K562 treated with DMSO at 1 percent for 4 hours (cell line): ENCODE data around the gene CLASP2. TPM values are rescaled to one million over a fixed set of nuclear protein-coding genes. Genes with fewer than 3 reads are reported as not detected.

Experiments used
- total RNA-seq: library from RNA; unstranded; fragments of 300-600 nt; gene quantifications from 2 replicates; pipeline ENCODE4 v1.2.3, GENCODE V29; 2022; ENCODE audit not compliant: insufficient read depth

CLASP2 gene
- 12.6 and 15.9 TPM in 2 replicates for total RNA-seq

DNA sequence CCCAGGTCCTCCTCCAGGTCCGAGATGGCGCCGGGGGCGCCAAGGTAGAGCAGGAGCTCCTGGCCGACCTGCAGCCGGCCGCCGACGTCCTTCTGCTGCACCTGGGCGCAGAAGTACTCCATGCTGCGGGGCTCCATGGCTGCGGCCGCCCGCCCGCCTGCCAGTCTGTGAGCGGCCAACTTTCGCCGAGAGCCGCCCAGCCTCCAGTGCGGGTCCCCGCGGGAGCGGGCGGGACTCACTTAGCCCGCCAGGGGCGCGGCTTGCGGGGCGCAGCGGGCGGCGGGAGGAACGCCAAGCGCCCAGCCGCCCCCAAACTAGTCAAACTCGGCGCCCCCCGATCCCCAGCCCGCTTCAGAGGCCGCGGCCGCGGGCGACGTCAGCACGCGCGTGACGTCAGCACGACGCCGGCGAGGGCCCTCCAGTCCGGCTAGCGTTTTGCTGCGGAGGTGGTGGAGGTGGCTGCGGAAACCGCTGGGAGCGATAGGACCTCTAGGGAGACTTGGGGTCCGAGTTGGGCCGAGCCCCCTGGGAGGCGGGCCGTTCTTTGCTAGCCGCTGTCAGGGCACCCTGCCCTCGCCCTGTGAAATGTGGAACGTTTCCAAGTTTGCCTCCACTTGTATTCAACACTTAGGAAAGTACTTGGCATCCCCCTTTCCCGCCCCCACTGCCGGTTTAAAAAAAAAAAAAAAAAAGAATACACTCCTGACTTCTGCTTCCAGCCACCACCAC lies at the start of gene CLASP2:
Gene CLASP2, minus strand, starts transcription at position 389 of the 729 bp plus-strand sequence. Its CDS starts 252 bp downstream, at position 137.

Other genes with a start within 250 kb of the CLASP2 start
- 73.9 and 94.5 TPM in 2 replicates for gene PDCD6IP, start 80.4 kb upstream of the CLASP2 start, total RNA-seq